Measurements from ENCODE around the gene MAPK1.
A peak's percentile ranks its signal among the peaks of the same experiment; 100 is the strongest.
"Not testable (repeated sequence)": the region's sequence is repeated elsewhere in the genome, so short reads cannot be mapped to it uniquely, and the experiment has no call there.

MAPK1 gene

DNA sequence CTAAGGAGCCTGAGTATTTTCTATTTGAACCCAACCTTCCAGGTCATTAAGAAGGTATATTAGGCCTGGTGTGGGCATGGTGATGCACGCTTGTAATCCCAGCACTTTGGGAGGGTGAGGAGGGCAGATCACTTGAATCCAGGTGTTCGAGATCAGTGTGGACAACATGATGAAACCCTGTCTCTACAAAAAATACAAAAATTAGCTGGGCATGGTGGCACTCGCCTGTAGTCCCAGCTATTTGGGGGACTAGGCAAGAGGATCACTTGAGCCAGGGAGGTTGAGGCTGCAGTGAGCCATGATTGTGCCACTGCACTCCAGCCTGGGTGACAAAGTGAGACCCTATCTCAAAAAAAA is 50.0 kb downstream of the MAPK1 start:
- DNase-seq, result not testable (repeated sequence)

DNA sequence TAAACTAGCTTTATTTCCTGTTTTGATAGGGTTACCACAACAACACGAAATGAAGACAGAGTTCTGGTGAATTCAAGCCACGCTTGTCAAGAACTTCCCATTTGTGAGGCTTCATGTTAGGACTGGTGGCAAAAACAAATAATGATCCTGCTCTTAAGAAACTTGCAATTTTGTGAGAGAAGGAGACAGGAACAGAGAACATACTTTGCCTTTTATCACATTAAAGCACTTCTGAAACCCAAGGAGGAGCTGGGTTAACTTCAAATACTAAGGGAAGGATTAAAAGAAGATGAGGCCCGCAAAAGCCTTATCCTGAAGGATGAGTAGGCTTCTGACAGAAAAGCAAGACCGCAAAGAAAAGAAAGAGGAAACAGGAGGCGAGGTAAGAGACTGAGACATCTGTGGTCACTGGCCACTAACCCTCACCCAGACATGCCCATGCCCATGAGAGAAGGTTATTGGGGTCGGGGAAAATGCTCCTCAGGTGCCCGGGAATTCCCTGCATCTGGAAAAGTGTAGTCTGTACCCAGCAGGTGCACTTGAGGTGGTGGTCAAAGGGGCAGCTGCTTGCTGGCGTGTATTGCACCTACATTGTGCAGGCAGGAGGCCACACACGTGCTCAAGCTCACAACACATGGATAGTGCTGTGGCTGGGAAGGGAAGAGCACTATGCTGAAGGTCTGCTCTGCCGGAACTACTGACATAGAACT is 50.5 kb downstream of the MAPK1 start:
- peak; percentile 93 for DNase-seq

GRCh38 chr22:21816472-21816786 is 51.0 kb downstream of the MAPK1 start:
- DNase-seq, result no peak

- no peak for DNase-seq
These were observed 51.5 kb downstream of the MAPK1 start for GRCh38 chr22:21815958-21816357.

GRCh38 chr22:21815357-21815756 is 52.1 kb downstream of the MAPK1 start:
- no peak for DNase-seq

- DNase-seq, result no peak
These were observed 55.5 kb downstream of the MAPK1 start for GRCh38 chr22:21811982-21812381.

GRCh38 chr22:21807544-21808529 is 59.6 kb downstream of the MAPK1 start:
- no peak for DNase-seq

- DNase-seq, result not testable (repeated sequence)
These were observed 62.1 kb downstream of the MAPK1 start for GRCh38 chr22:21805325-21805724.

GRCh38 chr22:21803811-21804249 is 63.6 kb downstream of the MAPK1 start:
- no peak for DNase-seq

- no peak for DNase-seq
These were observed 64.8 kb downstream of the MAPK1 start for GRCh38 chr22:21802673-21803072.

- no peak for DNase-seq
These were observed 65.4 kb downstream of the MAPK1 start for GRCh38 chr22:21802056-21802455.

- DNase-seq, result not testable (repeated sequence)
These were observed 66.2 kb downstream of the MAPK1 start for GRCh38 chr22:21801304-21801644.

DNA sequence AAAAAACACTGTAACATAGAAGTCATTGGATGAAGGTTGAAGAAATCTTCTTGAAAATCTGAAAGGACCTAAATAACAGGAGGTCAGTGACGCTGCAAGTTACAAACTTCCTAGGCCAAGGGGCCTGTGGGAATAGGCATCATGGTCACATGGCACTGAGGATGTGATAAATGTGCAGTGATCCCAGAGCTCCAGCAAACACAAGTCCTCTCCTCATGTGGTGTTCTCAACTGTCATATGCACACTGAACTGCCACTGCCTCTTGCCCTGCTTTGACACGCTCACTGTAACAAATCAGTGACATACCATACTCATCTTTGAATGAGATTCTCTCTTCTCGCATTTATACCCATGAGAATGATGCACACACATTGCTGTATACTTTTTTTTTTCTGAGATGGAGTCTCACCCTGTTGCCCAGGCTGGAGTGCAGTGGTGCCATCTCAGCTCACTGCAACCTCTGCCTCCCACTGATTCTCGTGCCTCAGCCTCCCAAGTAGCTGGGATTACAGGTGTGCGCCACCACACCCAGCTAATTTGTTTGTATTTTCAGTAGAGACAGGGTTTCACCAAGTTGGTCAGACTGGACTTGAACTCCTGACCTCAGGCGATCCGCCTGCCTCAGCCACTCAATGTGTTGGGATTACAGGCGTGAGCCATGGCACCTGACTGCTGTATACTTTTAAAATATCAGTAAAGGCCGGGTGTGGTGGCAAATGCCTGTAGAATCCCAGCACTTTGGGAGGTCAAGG is 66.7 kb downstream of the MAPK1 start:
- no peak for DNase-seq

- DNase-seq, result no peak
These were observed 69.8 kb downstream of the MAPK1 start for GRCh38 chr22:21797444-21798221.

GRCh38 chr22:21796863-21797262 is 70.6 kb downstream of the MAPK1 start:
- no peak for DNase-seq

- DNase-seq, result no peak
These were observed 71.2 kb downstream of the MAPK1 start for GRCh38 chr22:21796231-21796630.

DNA sequence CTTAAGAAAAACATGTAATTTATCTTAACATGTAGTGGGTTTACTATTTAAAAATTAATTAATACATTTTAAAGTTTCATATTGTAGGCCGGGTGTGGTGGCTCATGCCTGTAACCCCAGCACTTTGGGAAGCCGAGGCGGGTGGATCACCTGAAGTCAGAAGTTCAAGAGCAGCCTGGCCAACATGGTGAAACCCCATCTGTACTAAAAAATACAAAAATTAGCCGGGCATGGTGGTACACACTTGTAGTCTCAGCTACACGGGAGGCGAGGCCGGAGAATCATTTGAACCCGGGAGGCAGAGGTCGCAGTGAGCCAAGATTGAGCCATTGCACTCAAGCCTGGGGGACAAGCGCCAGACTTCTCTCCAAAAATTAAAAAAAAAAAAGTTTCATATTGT is 73.7 kb downstream of the MAPK1 start:
- DNase-seq, result not testable (repeated sequence)

GRCh38 chr22:21791635-21792625 is 75.5 kb downstream of the MAPK1 start:
- peak; percentile 6 for DNase-seq

- DNase-seq, result not testable (repeated sequence)
These were observed 76.4 kb downstream of the MAPK1 start for GRCh38 chr22:21790849-21791610.

DNA sequence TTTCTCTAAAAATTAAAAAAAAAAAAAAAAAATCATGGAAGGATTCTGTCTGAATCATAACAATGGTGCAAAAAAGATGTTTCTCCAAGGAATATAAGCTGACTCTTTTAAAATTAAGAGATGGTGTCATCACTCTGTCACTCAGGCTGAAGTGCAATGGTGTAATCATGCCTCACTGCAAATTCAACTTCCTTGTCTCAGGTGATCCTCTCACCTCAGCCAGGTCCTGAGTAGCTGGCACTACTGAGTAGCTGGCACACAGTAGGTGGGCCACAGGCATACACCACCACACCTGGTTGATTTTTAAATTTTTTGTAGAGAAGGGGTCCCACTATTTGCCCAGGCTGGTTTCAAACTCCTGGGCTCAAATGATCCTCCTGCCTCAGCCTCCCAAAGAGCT is 77.1 kb downstream of the MAPK1 start:
- no peak for DNase-seq

- not testable (repeated sequence) for DNase-seq
These were observed 79.9 kb downstream of the MAPK1 start for GRCh38 chr22:21787565-21787964.
